ENCODE results near the gene ADARB2.

Gene ADARB2

GRCh38 chr10:1132584-1132983 lies 604.7 kb downstream of the ADARB2 start:
- DNase-seq = no peak

- DNase-seq = no peak
These were observed 606.1 kb downstream of the ADARB2 start for GRCh38 chr10:1130995-1131790.

GRCh38 chr10:1130226-1130625 lies 607.1 kb downstream of the ADARB2 start:
- no peak for DNase-seq

- DNase-seq = no peak
These were observed 608.7 kb downstream of the ADARB2 start for GRCh38 chr10:1128649-1129048.

- DNase-seq = no peak
These were observed 609.2 kb downstream of the ADARB2 start for GRCh38 chr10:1128115-1128514.

GRCh38 chr10:1127629-1128028 lies 609.7 kb downstream of the ADARB2 start:
- no peak for DNase-seq
